Activated CD4-positive, alpha-beta T cell treated with anti-CD3 and anti-CD28 coated beads for 24 hours (primary cell): ENCODE results near the gene GGA2.
"Not testable (repeated sequence)": the region's sequence is repeated elsewhere in the genome, so short reads cannot be mapped to it uniquely, and the experiment has no call there.

Experiments
- DNase-seq, 2 donors: peaks; one replicate each; pipeline ENCODE4 v3.0.0-alpha.2; 2020; ENCODE audit warnings: low read depth in 2 of 2

The GGA2 gene, protein sequence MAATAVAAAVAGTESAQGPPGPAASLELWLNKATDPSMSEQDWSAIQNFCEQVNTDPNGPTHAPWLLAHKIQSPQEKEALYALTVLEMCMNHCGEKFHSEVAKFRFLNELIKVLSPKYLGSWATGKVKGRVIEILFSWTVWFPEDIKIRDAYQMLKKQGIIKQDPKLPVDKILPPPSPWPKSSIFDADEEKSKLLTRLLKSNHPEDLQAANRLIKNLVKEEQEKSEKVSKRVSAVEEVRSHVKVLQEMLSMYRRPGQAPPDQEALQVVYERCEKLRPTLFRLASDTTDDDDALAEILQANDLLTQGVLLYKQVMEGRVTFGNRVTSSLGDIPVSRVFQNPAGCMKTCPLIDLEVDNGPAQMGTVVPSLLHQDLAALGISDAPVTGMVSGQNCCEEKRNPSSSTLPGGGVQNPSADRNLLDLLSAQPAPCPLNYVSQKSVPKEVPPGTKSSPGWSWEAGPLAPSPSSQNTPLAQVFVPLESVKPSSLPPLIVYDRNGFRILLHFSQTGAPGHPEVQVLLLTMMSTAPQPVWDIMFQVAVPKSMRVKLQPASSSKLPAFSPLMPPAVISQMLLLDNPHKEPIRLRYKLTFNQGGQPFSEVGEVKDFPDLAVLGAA

DNA sequence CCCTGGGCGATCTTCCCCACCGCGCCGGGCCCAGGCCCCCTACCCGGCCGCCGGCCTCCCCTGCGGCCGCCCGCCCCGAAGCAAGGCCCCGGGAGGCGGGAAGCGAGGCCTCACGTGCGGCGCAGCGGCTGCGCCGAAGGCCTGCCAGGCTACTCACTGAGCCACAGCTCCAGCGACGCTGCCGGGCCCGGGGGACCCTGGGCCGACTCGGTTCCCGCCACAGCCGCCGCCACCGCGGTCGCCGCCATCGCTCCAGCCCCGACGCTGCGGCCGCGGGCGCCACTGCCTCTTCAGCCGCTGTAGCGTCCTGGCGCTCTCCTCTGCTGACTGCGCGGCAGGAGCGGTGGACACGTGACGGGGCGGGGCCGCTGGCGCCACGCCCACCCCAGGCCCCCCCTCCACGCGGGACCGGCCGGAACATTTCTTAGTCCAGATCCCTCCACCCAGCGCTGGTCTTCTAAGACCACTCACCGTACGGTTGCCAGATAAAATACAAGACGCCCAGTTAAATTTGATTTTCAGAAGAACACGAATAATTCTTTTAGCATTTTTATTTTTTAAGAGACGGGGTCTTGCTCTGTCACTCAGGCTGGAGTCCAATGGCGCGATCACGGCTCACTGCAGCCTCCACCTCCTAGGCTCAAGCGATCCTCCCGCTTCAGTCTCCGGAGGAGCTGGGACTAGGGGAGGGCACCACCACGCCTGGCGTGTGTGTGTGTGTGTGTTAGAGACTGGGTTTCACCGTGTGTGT lies at the start of gene GGA2:
TSS of gene GGA2 (minus strand) at position 331 of the 751 bp plus-strand sequence. CDS start at position 248, 83 bp downstream.
- DNase-seq: peak; percentile 63 to 73

DNA sequence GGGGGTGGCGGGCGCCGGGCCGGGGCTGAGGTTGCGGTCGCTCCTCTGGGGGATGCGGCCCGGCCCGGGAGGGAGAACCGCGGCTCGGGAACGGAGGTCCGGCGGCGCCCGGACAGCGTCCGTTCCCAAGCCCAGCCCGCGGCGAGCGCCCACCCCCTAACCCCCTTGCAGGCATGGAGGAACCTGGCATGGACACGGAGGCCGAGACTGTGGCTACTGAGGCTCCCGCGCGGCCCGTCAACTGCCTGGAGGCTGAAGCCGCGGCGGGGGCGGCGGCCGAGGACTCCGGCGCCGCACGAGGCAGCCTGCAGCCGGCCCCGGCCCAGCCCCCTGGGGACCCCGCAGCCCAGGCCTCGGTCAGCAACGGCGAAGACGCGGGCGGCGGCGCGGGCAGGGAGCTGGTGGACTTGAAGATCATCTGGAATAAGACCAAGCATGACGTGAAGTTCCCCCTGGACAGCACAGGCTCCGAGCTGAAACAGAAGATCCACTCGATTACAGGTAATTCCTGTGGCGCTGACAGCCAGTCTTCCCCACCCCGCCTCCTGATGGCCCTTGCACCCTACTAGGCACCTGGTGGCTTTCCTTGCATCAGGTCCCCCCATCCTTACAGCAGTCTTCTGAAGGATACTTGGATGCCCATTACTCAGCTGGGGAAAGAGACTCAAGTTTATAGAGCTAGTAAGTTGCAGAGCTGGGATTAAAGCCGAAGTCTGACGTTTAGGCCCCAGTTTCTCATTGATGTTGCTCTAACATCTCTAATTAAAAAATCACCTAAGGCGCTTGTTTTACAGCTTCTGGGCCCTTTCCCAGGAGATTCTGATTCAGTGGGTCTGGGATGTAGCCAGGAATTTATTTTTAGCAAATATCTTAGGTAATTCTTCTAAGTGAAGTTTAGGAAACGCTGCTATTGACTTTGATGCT lies 47.7 kb upstream of the GGA2 start:
- DNase-seq: peak in 1 of 2 donors; percentile 1

DNA sequence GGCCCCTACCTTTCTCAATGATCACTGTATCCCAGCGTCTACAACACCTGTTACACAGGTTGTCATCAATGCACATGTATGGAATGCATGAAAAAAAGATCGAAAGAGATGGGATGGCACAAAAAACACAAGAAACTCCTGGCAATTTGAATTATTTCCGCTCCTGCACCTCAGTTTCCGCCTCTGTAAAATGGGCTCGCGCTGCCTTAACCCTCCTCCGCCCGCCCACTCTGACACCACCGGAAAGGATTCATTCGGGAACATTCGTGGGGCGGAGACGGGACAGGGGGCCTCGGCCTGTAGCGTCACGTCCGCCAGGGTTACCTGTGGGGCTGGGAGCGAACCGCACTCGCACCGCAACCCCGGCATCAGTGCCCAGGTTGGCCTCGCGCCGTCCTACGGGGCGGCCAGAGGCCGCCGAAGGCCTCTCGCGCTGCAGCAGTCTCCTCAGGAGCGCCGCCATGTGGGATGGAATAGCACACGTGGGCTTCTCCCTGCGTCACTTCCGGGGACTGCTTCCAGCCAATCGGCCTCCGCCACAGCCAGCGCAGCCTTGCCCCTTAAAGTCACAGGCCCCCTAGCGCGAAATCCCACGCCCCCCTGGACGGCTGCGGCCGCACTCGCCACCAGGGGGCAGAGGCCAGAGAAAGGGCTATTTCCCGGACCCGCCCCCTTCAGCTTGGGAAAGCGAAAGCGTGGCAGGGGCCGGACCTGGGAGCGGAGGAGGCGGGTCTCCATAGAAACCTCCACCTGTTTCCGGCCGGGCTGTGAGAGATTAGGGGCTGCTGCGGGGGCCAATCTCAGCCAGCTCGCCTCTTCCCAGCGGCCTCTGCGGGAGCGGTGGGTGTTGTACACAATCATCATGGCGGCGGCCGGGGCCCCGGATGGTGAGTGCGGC lies 46.8 kb upstream of the GGA2 start, which contains the start of the genes EARS2 and UBFD1:
TSS of gene EARS2 (minus strand) at position 470 of the 898 bp plus-strand sequence. CDS start at position 463, 7 bp downstream.
TSS of gene UBFD1 (plus strand) at position 847 of the 898 bp plus-strand sequence. CDS start at position 863, 16 bp downstream.
- DNase-seq: peak; percentile 95 to 98

DNA sequence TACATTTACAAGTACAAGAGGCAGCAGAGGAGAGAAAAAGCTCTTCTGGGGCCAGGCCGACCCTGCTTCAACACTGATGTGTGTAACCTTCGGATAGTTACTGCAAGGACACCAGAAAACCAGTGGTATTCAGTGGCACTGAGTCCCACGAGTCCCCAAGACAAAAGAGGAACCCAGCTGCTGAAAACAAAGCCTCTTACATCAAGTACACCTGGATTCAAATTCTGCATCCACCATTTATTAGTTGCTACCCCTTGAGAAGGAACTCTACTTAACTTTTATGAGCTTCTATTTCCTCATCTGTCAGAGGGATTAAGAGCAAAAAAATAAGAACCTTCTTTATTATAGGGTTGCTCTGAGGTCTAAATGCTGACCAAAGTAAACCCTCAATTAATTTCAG lies 44.2 kb upstream of the GGA2 start:
- no peak for DNase-seq

DNA sequence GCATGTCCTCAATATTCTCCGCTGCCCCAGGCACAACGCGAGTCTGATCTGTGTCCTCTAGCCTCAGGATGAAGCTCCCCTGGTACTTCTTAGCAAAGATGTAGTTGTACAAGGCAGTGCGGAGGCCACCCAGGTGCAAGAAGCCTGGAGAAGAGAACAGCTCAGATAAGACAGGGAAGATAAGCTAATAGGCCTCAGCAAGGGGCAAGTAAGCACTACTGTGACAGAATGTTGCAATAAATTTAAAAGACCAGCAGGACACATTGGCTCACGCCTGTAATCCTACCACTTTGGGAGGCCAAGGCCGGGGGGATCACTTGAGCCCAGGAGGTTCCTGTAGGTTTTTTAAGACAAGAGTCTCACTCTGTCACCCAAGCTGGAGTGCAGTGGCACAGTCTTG lies 41.9 kb upstream of the GGA2 start:
- DNase-seq: no peak

DNA sequence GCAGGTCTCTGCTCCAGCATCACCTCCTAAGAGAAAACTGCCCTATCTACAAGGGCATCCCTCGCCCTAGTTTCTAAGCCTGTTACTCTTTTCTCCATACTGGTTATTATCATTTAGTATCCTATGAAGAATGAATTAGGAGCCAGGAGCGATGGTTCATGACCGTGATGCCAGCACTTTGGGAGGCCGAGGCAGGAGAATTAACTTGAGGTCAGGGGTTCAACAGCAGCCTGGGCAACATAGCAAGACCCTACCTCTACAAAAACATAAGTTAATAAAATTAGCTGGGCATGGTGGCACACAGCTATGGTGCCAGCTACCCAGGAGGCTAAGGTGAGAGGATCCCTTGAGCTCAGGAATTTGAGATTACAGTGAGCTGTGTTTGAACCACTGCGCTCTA lies 39.6 kb upstream of the GGA2 start:
- no peak for DNase-seq

DNA sequence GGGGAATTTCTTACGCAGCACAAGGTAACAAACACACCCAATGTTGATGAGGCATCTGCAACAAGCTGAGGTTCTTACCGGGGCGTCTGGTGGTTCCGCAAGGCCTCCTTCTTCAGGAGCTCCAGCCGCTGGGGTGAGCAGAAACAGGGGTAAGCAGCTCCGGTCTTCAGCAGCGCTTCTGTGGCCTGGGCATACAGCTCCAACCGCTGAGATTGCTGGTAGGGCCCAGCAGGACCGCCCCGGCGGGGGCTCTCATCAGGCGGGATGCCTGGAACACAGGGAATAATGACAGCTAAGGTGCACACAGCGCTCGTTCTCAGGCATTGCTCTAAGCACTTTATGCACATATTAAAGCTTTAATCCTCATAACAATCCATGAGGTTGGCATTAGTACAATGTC lies 34.1 kb upstream of the GGA2 start:
- DNase-seq: no peak

DNA sequence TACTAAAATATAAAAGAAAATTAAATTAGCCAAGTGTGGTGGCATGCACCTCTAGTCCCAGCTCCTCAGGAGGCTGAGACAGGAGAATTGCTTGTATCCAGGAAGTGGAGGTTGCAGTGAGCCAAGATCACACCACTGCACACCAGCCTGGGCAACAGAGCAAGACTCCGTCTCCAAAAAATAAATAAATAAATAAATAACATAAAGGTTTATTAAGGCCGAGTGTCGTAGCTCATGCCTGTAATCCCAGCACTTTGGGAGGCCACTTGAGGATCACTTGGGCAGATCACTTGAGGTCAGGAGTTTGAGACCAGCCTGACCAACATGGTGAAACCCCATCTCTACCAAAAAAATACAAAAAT lies 30.5 kb upstream of the GGA2 start:
- DNase-seq: not testable (repeated sequence)

DNA sequence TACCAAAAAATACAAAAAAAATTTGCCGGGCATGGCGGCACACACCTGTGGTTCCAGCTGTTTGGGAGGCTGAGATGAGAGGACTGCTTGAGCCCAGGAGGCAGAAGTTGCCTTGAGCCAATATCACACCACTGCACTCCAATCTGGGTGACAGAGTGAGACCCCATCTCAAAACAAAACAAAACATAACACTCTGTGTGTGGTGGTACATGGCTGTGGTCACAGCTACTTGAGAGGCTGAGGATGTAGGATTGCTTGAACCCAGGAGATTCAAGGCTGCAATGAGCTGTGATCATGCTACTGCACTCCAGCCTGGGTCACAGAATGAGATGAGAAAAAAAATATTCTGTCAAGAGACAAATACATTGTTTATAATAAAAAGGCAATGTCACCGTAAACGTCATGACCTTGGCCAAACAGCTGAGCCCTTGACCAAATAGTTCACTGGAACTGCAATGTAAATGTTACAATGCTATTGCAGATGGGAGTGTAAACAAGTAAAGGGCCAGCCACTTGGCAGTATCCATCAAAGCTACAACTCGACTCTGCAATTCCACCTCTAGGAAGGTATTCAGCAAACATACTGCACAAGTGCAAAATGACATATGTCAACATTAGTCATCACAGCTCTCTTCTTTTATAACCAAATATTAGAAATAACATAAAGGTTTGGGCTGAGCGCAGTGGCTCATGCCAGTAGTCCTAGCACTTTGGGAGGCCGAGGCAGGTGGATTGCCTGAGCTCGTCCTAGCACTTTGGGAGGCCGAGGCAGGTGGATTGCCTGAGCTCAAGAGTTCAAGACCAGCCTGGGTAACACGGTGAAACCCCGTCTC lies 29.9 kb upstream of the GGA2 start:
- no peak for DNase-seq

DNA sequence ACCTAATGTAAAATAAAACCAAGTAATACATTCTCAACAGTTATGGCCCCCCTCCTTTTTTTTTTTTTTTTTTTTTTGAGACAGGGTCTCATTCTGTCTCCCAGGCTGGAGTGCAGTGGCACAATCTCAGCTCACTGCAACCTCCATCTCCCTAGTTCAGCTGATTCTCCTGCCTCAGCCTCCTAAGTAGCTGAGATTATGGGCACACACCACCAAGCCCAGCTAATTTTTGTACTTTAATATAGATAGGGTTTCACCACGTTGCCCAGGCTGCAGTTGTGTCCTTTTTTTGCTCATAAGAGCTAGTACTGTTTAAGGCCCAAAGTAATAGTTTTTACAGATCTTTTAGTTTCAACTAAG lies 28.6 kb upstream of the GGA2 start:
- DNase-seq: no peak

DNA sequence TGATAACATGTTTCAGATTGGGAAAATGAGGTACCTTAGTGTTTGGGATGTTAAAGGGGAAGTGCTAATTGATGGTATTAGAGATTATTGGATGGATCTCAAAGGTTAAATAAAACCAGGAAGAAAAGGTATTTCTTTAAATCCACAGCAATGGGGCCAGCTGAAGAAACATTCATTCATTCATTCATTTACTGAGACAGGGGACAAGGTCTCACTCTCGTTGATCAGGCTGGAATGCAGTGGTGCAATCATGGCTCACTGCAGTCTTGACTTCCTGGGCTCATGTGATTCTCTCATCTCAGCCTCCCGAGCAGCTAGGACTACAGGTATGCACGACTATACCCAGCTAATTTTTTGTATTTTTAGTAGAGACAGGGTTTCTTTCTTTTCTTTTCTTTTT lies 27.1 kb upstream of the GGA2 start:
- DNase-seq: no peak

DNA sequence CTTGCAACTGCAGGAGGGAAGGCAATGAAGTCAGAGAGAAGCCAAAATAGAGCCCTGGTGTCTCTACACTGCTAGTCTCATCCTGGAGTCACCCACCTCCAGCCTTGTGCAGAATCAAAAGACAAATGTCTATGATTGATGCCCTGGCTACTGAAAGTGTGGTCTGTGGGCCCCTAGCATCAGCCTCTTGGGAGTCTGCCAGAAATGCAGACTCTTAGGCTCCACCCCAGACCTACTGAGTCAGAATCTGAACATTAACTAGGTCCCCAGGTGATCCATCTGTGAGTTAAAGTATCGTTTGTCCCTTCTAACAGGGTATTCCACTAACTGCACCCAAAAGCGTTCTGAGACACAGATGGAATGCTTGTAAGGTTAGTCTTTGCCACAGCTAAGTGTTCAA lies 25.6 kb upstream of the GGA2 start:
- DNase-seq: no peak

DNA sequence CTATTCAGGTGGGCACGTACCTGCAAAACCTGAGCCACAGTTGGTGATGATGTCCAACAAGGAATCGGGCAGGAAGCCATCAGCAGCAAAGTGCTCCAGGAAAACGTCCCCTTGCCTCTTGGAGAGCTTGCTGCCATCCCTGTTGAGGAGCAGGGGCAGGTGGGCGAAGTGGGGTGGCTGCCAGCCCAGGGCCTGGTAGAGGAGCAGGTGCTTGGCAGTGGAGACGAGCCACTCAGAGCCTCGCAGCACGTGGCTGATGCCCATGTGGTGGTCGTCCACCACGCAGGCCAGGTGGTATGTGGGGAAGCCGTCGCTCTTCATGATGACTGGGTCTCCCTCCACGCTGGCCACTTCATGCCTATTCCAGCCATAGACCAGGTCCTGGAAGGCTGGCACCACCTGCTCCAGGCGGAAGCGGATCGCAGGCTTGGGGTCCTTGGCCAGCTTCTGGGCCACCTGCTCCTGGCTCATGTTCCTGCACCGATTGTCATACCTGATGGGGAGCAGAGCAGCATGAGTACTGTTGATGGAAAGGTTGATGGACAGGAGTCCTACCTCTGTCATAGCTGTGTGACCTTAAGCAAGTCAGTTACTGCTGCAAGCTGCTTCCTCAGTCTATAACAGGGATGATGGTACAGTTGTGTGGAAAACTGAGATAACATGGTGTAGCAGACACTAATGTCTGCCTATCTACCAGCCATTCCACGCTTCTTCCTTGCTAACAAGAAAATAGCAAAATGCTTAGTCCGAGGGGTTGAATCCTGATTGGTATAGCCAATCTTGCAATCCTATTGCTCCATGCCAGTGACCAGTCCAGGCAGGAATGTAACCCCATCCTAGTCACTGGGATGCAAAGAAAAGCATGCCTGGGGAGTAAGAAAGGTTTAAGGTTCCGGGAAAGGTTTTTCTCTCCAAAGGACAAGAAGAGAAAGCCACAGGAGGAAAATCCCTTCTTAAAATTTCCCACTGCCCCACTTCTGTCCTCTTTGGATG lies 24.9 kb upstream of the GGA2 start:
- DNase-seq: no peak

DNA sequence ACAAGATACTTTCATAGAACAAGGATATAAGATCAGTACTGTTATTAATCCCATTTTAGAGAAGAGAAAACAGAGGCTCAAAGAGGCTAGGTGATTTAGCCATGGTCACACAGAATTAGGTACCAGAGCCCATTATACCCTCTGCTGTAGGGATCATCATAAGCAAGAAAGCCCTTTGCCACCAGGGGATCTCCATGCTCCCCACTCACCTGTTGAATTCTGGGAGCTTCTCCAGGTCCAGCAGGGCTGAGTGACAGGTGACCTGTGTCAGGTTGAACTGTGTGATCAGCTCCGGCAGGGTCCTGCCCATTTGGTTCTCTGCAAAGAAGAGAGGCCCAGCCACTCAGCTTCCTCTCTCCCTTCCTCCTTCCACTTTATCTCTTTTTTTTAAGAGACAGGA lies 22.2 kb upstream of the GGA2 start:
- no peak for DNase-seq

DNA sequence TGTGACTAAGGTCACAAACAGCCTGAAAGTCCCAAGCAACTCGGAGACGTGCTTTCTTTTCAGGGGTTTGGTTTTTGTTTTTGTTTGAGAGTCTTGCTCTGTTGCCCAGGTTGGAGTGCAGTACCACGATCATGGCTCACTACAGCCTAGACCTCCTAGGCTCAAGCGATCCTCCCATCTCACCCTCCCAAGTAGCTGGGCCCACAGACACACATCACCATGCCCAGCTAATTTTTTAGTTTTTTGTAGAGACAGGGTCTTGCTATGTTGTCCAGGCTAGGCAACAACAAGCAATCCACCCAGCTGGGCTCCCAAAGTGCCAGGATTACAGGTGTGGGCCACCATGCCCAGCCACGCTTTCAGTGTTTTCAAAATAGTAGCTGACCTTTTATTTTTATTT lies 19.8 kb upstream of the GGA2 start:
- DNase-seq: no peak

DNA sequence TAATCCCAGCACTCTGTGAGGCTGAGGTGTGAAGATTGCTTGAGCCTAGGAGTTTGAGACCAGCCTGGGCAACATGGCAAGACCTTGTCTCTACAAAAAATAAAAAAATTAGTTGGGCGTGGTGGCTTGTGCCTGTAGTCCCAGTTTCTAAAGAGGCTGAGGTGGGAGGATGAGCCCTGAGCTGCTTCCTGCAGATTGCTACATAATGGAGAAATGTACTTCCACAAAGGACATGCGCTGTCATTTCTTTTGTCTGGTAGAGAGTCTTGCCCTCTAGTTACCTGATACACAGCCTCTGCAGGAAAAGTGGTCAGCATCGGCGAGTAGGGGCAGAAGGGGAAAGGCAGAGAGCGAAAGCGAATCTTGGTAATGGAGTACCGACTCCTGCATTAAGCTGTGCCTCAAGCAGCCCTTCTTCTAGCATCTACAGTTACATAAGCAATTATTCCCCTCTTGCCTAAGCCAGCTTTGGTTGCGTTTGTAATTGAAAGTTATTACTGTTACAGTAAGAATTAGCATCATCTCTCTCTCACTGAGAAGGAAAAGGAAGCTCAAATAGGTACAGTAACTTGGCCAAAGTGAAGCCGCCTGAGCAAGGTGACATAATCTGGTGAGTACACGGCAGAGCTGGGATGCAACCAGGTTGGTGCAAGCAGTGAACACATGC lies 18.5 kb upstream of the GGA2 start:
- DNase-seq: no peak

DNA sequence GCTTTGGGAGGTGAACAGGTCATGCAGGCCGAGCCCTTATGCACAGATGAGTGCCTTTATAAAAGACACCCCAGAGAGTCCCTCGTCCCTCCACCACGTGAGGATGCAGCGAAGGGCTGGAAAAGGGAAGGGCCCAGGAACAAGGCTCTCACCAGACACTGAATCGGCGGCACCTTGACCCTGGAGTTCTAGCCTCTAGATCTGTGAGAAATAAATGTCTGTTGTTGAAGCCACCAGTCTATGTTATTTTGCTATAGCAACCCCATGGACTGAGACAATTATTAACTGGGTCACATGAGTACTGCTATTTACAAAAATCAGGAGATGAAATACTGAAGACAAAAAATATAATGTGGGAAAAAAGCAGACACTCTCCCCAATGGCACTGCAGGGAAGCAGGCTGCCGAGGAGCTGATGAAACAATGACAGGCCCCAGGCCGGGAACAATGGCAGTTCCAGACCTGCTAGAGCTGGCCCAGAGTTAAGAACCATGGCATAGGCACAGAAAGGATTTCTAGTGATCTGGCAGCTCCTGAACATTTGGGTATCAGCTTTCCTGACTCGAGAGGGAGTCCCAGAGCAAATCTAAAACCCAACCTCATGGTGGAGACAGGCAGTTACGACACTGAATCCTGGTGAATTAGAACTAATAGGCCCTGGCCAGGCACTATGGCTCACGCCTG lies 17.8 kb upstream of the GGA2 start:
- DNase-seq: no peak
